H9 (cell line): Measurements from ENCODE around the gene COX8C. TPM values are rescaled to one million over a fixed set of nuclear protein-coding genes. Genes with fewer than 3 reads are reported as not detected.

ENCODE experiments used
- DNase-seq: peaks from one replicate; pipeline ENCODE4 v3.0.0-alpha.2; 2017
- H2AFZ ChIP-seq: one replicate; pipeline ENCODE4 v1.6.1; 2013; ENCODE audit warnings: mild to moderate bottlenecking, low read length, control low read depth, moderate library complexity
- H2AK5ac ChIP-seq: 2 replicates; pipeline ENCODE4 v1.6.1; 2013; ENCODE audit warnings: low read length, control low read depth, mixed read lengths; ENCODE audit not compliant: insufficient read length
- H2BK120ac ChIP-seq: one replicate; pipeline ENCODE4 v1.6.1; 2013; ENCODE audit warnings: low read depth, mild to moderate bottlenecking, low read length, control low read depth, inconsistent platforms; ENCODE audit not compliant: poor library complexity, severe bottlenecking
- H2BK12ac ChIP-seq: 2 replicates; pipeline ENCODE4 v1.6.1; 2013; ENCODE audit warnings: low read length, control low read depth, mixed read lengths, low read depth; ENCODE audit not compliant: insufficient read length
- H2BK15ac ChIP-seq: 2 replicates; pipeline ENCODE4 v1.6.1; 2013; ENCODE audit warnings: low read depth, low read length, control low read depth
- H2BK20ac ChIP-seq: one replicate; pipeline ENCODE4 v1.6.1; 2013; ENCODE audit warnings: low read depth, mild to moderate bottlenecking, low read length, control low read depth, inconsistent platforms; ENCODE audit not compliant: poor library complexity, severe bottlenecking
- H2BK5ac ChIP-seq: 2 replicates; pipeline ENCODE4 v1.6.1; 2013; ENCODE audit warnings: low read length, control low read depth, mixed read lengths; ENCODE audit not compliant: insufficient read length
- H3K14ac ChIP-seq: 2 replicates; pipeline ENCODE4 v1.6.1; 2013; ENCODE audit warnings: low read length, control low read depth; ENCODE audit not compliant: insufficient read depth
- H3K18ac ChIP-seq: 2 replicates; pipeline ENCODE4 v1.6.1; 2013; ENCODE audit warnings: low read depth, mild to moderate bottlenecking, mixed read lengths, low read length, control low read depth; ENCODE audit not compliant: insufficient read length
- H3K23ac ChIP-seq: 2 replicates; pipeline ENCODE4 v1.6.1; 2013; ENCODE audit warnings: low read length, control low read depth, mixed read lengths, low read depth; ENCODE audit not compliant: insufficient read length
- H3K23me2 ChIP-seq: 2 replicates; pipeline ENCODE4 v1.6.1; 2013; ENCODE audit warnings: low read depth, mild to moderate bottlenecking, mixed read lengths, low read length, control low read depth; ENCODE audit not compliant: insufficient read length, poor library complexity, severe bottlenecking
- H3K27ac ChIP-seq: 2 replicates; pipeline ENCODE4 v1.5.1; 2013; ENCODE audit warnings: low read length, control low read depth, mixed read lengths, low read depth; ENCODE audit not compliant: insufficient read length
- H3K27me3 ChIP-seq: 2 replicates; pipeline ENCODE4 v1.6.1; 2013; ENCODE audit warnings: low read length, control low read depth, inconsistent platforms; ENCODE audit not compliant: insufficient read depth
- H3K4ac ChIP-seq: 2 replicates; pipeline ENCODE4 v1.6.1; 2013; ENCODE audit warnings: low read depth, mild to moderate bottlenecking, control low read depth, inconsistent platforms, low read length, moderate library complexity
- H3K4me1 ChIP-seq: 2 replicates; pipeline ENCODE4 v1.6.1; 2013; ENCODE audit warnings: low read length, control low read depth, inconsistent platforms; ENCODE audit not compliant: insufficient read depth
- H3K4me2 ChIP-seq: 2 replicates; pipeline ENCODE4 v1.6.1; 2013; ENCODE audit warnings: low read length, control low read depth, mixed read lengths; ENCODE audit not compliant: insufficient read length, insufficient read depth
- H3K56ac ChIP-seq: 2 replicates; pipeline ENCODE4 v1.6.1; 2013; ENCODE audit warnings: low read depth, mild to moderate bottlenecking, mixed read lengths, low read length, control low read depth; ENCODE audit not compliant: insufficient read length
- H3K79me1 ChIP-seq: 2 replicates; pipeline ENCODE4 v1.6.1; 2013; ENCODE audit warnings: low read depth, mild to moderate bottlenecking, moderate library complexity, low read length, control low read depth, inconsistent platforms; ENCODE audit not compliant: insufficient read depth, poor library complexity, severe bottlenecking
- H3K79me2 ChIP-seq: 2 replicates; pipeline ENCODE4 v1.6.1; 2013; ENCODE audit warnings: low read length, control low read depth, inconsistent platforms; ENCODE audit not compliant: insufficient read depth
- H3K9ac ChIP-seq: 2 replicates; pipeline ENCODE4 v1.6.1; 2013; ENCODE audit warnings: low read length, control low read depth, mixed read lengths; ENCODE audit not compliant: insufficient read length; ENCODE audit errors: extremely low read depth
- H3K9me3 ChIP-seq: one replicate; pipeline ENCODE4 v1.6.1; 2013; ENCODE audit warnings: low read depth, low read length, inconsistent platforms; ENCODE audit not compliant: control insufficient read depth
- H3T11ph ChIP-seq: one replicate; pipeline ENCODE4 v1.6.1; 2013; ENCODE audit warnings: mild to moderate bottlenecking, low read length, control low read depth, inconsistent platforms
- H4K20me1 ChIP-seq: one replicate; pipeline ENCODE4 v1.6.1; 2013; ENCODE audit not compliant: control insufficient read depth, insufficient read length, insufficient read depth
- H4K5ac ChIP-seq: 2 replicates; pipeline ENCODE4 v1.6.1; 2013; ENCODE audit warnings: low read depth, mild to moderate bottlenecking, mixed read lengths, low read length, control low read depth; ENCODE audit not compliant: insufficient read length
- H4K8ac ChIP-seq: replicated peaks from 2 replicates; pipeline ENCODE4 v1.6.1; 2013; ENCODE audit warnings: low read length, control low read depth, mixed read lengths, low read depth; ENCODE audit not compliant: insufficient read length
- H4K91ac ChIP-seq: 2 replicates; pipeline ENCODE4 v1.6.1; 2013; ENCODE audit warnings: low read depth, mild to moderate bottlenecking, moderate library complexity, mixed read lengths, low read length, control low read depth; ENCODE audit not compliant: insufficient read length
- H3K27ac Mint-ChIP-seq, 3 experiments: 2 replicates in 2 of 3; 3 replicates in 1 of 3; pipeline ENCODE4 v1.8.0; 2020 to 2021; ENCODE audit warnings: mixed read lengths in 3 of 3, mild to moderate bottlenecking in 1 of 3, moderate library complexity in 1 of 3
- H3K27me3 Mint-ChIP-seq: 2 replicates; pipeline ENCODE4 v1.8.0; 2021; ENCODE audit warnings: low read depth, mild to moderate bottlenecking, moderate library complexity, mixed read lengths
- H3K36me3 Mint-ChIP-seq, 3 experiments: 2 replicates in 2 of 3; 3 replicates in 1 of 3; pipeline ENCODE4 v1.8.0; 2020 to 2021; ENCODE audit warnings: low read depth in 3 of 3, mixed read lengths in 3 of 3; ENCODE audit not compliant: insufficient read depth in 1 of 3
- H3K4me1 Mint-ChIP-seq, 2 experiments: 2 replicates each; pipeline ENCODE4 v1.8.0; 2020; ENCODE audit warnings: mixed read lengths in 2 of 2
- H3K4me3 Mint-ChIP-seq, 2 experiments: 2 replicates in 1 of 2; 3 replicates in 1 of 2; pipeline ENCODE4 v1.8.0; 2020 to 2021; ENCODE audit warnings: mild to moderate bottlenecking in 2 of 2, mixed read lengths in 2 of 2, moderate library complexity in 1 of 2
- H3K9me3 Mint-ChIP-seq, 2 experiments: 2 replicates in 1 of 2; 3 replicates in 1 of 2; pipeline ENCODE4 v1.8.0; 2020; ENCODE audit warnings: mild to moderate bottlenecking in 2 of 2, mixed read lengths in 2 of 2, moderate library complexity in 1 of 2
- total RNA-seq: library from RNA; stranded (reverse); gene quantifications from 2 replicates; pipeline ENCODE4 v1.2.1, GENCODE V29; 2021
- TF ChIP-seq, protein P1 (sequence below): fragments of 200-600 bp; sonication (generic); conservative IDR thresholded peaks from 3 replicates; pipeline ENCODE4 v1.8.0; 2021; ENCODE audit warnings: antibody characterized with exemption, mild to moderate bottlenecking

The COX8C gene
- total RNA-seq, 1 experiment from 2014 or later = not detected

DNA sequence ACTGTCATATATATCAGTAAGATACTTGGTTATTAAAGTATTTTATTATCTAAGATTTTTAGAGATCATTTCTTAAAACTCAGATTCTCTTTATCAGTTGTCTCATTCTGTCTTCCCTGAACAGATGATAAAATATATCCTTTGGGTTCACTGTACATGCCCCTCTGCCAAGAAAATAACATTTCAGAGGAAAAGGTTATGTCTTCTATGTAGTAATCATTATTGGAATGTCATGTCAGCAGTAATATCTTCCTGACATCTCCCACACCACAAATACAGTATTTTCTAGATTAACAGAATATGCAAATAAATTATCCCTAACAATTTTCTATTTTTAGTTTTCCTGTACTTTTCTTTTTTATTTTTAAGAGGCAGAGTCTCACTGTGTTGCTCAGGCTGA is 40.2 kb upstream of the COX8C start:
- Mint-ChIP-seq H3K27ac (no peak overlapping the region), H3K4me3 (no peak overlapping the region; a peak in 1 of 5 replicates), H3K36me3 (no peaks in the 10 kb centered on the region; a peak in 1 of 7 replicates), H3K9me3 (no peaks in the 10 kb centered on the region), H3K27me3 (no peaks in the 10 kb centered on the region), H3K4me1 (peaks cover 28 to 36% of the 10 kb centered on the region in 2 experiments)
- no peak overlapping the region for H2BK20ac ChIP-seq
- no peak overlapping the region for H3K27ac ChIP-seq
- no peak overlapping the region for H2BK15ac ChIP-seq
- H3K79me1 ChIP-seq = peaks cover 2% of the 10 kb centered on the region
- no peaks in the 10 kb centered on the region for H3K27me3 ChIP-seq
- H2BK120ac ChIP-seq = no peak overlapping the region
- H3K56ac ChIP-seq = no peak overlapping the region
- H4K91ac ChIP-seq = no peak overlapping the region
- H2AFZ ChIP-seq = no peak overlapping the region
- H3K23ac ChIP-seq = no peak overlapping the region
- H4K5ac ChIP-seq = no peak overlapping the region
- H3T11ph ChIP-seq = no peak overlapping the region
- H3K18ac ChIP-seq = no peak overlapping the region
- H3K14ac ChIP-seq = no peak overlapping the region
- no peak overlapping the region for H3K4ac ChIP-seq
- H3K79me2 ChIP-seq = no peaks in the 10 kb centered on the region; the same call in 1 of the 2 replicates
- H3K23me2 ChIP-seq = no peaks in the 10 kb centered on the region
- no peak overlapping the region for H4K8ac ChIP-seq
- H3K9me3 ChIP-seq = no peaks in the 10 kb centered on the region
- H2AK5ac ChIP-seq = no peak overlapping the region
- TF ChIP-seq, protein P1, sequence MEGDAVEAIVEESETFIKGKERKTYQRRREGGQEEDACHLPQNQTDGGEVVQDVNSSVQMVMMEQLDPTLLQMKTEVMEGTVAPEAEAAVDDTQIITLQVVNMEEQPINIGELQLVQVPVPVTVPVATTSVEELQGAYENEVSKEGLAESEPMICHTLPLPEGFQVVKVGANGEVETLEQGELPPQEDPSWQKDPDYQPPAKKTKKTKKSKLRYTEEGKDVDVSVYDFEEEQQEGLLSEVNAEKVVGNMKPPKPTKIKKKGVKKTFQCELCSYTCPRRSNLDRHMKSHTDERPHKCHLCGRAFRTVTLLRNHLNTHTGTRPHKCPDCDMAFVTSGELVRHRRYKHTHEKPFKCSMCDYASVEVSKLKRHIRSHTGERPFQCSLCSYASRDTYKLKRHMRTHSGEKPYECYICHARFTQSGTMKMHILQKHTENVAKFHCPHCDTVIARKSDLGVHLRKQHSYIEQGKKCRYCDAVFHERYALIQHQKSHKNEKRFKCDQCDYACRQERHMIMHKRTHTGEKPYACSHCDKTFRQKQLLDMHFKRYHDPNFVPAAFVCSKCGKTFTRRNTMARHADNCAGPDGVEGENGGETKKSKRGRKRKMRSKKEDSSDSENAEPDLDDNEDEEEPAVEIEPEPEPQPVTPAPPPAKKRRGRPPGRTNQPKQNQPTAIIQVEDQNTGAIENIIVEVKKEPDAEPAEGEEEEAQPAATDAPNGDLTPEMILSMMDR = no peak
- peaks cover 3% of the 10 kb centered on the region; the same call in 1 of the 2 replicates for H3K4me1 ChIP-seq
- H3K4me2 ChIP-seq = no peak overlapping the region
- H2BK5ac ChIP-seq = no peak overlapping the region
- DNase-seq = no peak
- no peak overlapping the region for H3K9ac ChIP-seq
- H4K20me1 ChIP-seq = no peaks in the 10 kb centered on the region
- H2BK12ac ChIP-seq = no peak overlapping the region
